GM18526 (cell line): ENCODE results near the gene SETDB1.

Source experiments
- POLR2A ChIP-seq: IDR thresholded peaks from 3 replicates; pipeline ENCODE4 v1.6.1; 2011; ENCODE audit not compliant: insufficient read length; ENCODE audit errors: extremely low read depth

Gene SETDB1

GRCh38 chr1:150981805-150982712 is 55.9 kb downstream of the SETDB1 start, which contains the start of gene ANXA9:
Gene ANXA9, plus strand, starts transcription at chr1:150982292. Its CDS starts 814 bp downstream, at chr1:150983106.
- TF ChIP-seq POLR2A = no peak

GRCh38 chr1:150985179-150985825 is 59.1 kb downstream of the SETDB1 start:
- TF ChIP-seq POLR2A = no peak

DNA sequence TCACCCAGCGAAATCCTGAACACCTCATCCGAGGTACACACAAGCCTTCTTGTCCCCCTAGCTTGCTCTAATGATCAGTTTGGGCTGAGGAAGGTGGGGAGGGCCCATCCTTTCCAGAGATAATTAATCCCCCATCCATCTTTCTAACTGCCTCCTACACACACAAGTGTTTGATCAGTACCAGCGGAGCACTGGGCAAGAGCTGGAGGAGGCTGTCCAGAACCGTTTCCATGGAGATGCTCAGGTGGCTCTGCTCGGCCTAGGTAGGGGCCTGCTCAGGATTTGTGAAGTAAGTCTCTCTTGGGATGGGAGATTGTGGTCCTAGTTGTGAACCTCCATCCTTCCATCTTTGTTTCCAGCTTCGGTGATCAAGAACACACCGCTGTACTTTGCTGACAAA is 61.8 kb downstream of the SETDB1 start:
- no peak for TF ChIP-seq POLR2A

DNA sequence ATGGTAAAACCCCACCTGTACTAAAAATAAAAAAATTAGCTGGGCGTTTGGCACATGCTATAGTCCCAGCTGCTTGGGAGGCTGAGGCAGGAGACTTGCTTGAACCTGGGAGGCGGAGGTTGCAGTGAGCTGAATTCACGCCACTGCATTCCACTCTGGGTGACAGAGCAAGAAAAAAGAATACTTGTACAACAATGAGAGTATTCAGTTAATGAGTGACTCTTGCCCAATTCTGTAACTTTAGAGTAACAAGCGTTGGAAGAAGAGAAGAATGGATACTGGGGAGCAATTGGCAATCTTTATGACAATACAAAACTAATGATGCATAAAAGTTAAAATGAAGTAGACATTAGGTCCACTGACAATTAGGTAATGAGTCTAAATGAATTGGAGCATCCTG is 66.5 kb downstream of the SETDB1 start:
- TF ChIP-seq POLR2A = no peak

- TF ChIP-seq POLR2A = no peak
Observed at GRCh38 chr1:150994248-150994647, 68.1 kb downstream of the SETDB1 start.

GRCh38 chr1:150995460-150995859 is 69.3 kb downstream of the SETDB1 start:
- no peak for TF ChIP-seq POLR2A

GRCh38 chr1:150995896-150996295 is 69.7 kb downstream of the SETDB1 start:
- no peak for TF ChIP-seq POLR2A

DNA sequence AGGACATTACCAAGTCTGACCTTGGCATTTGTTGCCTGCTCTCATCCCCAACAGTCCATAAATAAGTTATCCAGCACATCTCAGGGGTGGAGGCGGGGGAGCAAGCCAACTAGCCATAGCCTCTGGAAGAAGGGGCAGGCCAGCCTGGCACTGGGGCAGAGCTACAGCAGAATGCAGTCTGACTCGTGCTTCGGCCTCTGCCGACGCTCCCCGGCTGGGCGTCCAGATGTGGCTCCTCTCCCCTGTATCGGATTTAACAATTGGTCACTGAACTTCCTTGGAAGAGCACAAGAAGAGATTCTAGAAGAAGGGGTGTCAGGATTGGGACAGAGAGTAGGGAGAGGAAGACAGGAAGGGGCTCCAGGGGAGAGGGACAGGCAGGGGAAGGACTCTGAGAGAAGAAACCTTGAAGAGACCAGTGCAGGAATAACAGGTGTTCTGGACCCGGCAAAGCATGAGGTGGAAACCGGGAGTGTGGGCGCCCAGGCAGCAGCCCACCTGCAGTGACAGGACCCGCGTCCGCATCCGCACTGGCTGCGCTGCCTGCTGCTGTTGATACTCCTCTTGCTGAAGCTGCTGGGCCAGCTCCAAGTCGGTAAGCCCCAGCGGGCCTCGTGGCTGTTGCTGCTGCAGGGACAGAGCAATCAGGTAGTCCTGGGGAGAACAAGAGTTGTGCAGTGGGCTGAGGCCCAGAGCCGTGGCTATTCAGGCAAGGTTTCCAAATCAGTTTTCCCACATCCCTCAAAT is 71.1 kb downstream of the SETDB1 start:
- TF ChIP-seq POLR2A = no peak

- no peak for TF ChIP-seq POLR2A
Observed at GRCh38 chr1:150997949-150998348, 71.8 kb downstream of the SETDB1 start.

- TF ChIP-seq POLR2A = no peak
Observed at GRCh38 chr1:150999051-150999674, 73.0 kb downstream of the SETDB1 start.

DNA sequence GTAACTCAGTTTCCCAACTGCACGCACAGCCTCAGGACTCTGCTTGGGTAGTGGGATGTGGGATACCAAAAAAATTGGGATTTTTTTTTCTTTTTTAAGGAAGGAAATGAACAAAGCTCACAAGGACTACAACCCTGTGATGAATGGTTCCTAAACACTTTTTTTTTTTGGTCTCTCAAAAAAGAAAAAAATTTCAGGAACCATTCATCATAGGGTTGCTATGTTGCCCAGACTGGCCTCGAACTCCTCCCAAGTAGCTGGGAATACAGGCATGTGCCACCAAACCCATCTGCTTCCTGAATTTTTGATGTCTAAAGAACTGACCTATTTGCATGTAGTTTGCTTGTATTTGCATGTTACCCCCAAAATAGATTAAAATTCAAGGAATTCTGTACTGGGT is 73.8 kb downstream of the SETDB1 start:
- no peak for TF ChIP-seq POLR2A

GRCh38 chr1:151000408-151000807 is 74.2 kb downstream of the SETDB1 start:
- TF ChIP-seq POLR2A = no peak

DNA sequence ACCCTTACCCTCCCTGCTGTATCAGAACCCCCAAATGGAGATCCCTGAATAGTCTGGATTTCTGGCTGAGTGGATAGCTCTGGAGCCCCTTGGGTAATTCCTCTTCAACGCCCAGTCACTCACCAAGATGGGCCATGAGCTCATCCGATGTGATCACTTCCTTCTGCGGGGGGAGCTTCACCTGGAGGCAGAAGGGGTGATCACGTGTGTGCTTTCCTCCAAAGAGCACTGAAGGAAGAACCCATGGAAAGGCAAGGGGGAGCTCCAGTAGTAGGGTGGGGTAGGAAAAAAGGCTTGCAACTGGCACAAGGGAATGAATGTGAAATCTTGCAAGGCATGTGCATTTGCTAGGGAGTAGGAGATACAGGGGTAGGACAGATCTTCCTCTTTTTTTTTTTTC is 75.4 kb downstream of the SETDB1 start:
- TF ChIP-seq POLR2A = no peak

GRCh38 chr1:151002051-151002450 is 75.9 kb downstream of the SETDB1 start:
- TF ChIP-seq POLR2A = no peak

DNA sequence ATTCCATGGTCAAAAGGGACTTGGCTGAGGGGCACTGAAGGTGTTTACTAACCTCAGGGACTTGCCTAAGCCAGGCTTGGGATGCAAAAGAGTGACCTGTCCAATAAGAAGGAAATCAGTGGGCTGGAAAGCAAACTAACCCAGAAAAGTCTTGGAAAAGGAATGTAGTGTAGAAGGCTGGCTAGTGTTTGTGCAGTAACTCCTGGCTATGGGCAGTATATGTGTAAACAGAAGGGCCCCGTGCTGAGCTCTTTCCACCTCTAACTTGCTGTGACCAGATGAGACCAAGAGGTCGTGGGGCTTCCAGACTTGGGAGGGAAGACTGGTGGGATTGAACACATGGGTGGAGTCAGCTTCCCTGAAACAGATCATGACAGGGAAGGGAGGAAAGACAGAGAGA is 76.4 kb downstream of the SETDB1 start:
- TF ChIP-seq POLR2A = no peak

DNA sequence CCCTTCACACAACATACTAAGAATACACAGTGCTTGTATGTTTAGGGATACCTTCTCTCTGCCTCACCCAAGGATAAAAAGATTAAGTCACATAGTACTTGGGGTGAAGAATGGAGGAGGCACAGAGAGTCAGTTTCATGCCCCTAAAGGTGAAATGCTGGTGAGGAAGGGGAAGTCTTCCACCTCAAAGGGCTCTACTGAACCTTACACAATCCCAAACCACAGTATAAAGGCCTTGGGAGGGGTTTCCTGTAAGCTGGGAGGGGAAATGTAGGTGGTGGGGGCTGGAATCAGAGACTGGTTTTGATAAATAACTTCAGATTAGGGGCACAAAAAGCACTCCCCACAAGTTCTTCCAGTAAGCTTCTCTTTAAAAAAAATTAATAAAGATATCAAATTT is 77.0 kb downstream of the SETDB1 start:
- TF ChIP-seq POLR2A = no peak
